UCSD-AML1 (cell line): ENCODE data around the gene CCDC188.

Experiments used
- DNase-seq: peaks from one replicate; lab custom pipeline; 2025; ENCODE audit not compliant: unreplicated experiment; lab: John Stamatoyannopoulos, UW

Gene CCDC188

DNA sequence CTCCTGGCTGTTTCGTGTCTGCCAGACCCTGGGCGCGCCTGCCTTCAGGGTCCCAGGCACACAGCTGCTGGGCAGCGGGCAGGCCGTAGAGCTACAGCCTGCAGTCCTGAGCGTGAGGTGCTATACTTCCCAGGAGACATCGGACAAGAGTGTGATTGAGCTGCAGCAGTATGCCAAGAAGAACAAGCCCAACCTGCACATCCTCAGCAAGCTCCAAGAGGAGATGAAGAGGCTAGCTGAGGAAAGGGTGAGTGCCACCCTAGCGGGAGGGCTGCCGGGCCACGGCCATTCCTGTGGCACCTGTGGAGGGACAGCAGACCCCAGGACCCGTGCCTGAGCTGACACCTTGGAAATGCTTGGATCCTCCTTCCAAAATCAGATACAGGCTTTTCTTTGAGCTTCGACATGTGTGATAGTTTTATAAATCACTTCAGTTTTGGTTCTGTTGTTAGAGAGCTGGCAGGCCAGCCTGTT lies 42.1 kb downstream of the CCDC188 start:
- DNase-seq, result no peak

DNA sequence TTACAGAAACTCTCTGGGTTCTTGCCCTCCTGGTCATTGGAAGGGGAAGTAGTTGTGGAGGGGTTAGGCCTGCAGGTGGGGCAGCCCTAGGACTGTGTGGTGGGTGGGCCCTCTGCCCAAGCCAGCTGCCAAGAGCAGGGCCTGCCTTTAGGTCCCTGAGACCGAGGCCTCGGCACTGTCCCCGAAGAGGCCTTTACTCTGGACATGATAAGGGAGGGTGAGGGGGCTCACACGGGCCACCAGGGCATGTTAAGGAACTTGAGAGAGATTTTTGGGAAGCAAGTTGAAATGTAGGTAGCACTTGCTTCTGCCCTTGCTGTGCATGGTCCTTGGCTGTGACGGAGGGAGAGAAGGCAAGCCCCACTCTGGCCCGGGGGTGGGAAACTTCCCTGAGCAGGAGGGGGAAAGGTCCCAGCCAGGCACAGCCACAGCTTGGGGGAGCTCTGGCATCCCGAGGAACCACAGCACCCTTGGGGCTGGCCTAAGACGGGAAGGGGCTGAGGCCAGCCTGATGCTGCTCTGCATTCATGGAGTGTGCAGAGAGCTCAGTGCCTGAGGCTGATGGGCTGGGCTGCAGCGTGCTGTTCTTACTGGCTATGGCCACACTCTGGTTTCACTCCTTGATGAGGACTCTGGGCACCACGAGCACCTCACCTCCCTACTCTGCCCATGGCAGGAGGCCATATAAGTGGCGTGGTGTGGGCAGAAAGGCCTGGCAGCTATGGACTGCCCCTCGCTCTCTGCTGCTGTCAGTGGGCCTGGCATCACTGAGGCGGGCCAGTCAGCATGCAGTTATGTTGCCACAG lies 42.7 kb downstream of the CCDC188 start:
- DNase-seq, result no peak

DNA sequence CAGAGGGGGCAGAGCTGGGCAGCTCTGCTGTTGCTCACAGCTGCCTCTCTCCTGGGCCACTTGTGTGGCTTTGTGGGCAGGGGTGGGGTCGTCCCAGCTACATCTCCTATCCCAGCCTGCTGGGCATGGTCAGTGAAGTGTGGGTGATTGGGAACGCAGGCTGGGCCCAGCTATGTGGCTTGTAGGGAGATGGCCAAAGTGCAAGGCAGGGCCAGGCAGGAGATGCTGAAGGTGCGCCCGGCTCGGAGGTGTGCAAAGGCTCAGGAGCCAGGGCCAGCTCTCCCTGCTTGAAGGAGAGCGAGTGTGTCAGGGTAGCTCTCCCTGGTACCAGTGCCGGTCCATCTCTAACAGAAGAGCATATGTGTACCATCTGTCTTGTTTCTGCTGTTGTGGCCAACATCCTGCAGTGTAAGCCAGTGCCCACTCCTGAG lies 43.4 kb downstream of the CCDC188 start:
- no peak for DNase-seq

GRCh38 chr22:20106849-20107237 lies 44.0 kb downstream of the CCDC188 start:
- no peak for DNase-seq

GRCh38 chr22:20106205-20106848 lies 44.5 kb downstream of the CCDC188 start:
- no peak for DNase-seq

DNA sequence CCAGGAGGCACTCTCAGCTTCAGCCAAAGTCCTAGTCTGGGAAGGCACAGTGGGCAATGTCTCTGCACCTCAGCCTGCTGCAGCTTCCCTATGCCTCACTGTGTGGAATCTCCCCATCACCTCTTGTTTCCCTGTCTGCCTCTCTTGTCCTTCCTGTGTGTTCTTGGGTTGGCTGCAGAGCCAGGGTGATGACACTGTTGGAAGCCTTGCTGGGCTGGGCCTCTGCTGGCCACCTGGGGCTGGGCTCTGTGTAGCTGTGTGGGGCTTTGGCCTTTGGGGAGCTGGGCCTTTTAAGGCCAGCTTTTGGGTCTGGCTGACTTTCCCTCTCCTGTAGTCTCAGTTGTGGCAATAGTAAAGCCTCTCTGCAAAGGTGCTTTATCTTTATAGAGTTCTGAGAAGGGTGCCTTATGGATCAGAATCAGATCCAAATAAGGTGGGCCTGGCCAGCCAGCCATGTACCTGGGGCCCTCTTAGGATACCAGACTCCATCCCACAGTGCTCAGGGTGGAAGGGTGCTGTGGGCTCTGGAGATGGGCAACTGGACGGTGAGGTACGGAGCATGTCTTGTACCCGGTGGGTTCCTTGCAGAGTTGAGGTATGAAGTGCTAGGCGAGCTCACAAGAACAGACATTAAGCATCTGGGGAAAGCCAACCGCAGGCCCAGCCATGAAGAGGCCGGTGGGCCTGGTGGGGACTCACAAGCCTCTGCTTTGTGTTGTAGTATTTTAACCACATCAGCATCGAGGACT lies 45.2 kb downstream of the CCDC188 start:
- no peak for DNase-seq

GRCh38 chr22:20102203-20102780 lies 48.6 kb downstream of the CCDC188 start:
- no peak for DNase-seq

GRCh38 chr22:20101638-20102037 lies 49.2 kb downstream of the CCDC188 start:
- no peak for DNase-seq

DNA sequence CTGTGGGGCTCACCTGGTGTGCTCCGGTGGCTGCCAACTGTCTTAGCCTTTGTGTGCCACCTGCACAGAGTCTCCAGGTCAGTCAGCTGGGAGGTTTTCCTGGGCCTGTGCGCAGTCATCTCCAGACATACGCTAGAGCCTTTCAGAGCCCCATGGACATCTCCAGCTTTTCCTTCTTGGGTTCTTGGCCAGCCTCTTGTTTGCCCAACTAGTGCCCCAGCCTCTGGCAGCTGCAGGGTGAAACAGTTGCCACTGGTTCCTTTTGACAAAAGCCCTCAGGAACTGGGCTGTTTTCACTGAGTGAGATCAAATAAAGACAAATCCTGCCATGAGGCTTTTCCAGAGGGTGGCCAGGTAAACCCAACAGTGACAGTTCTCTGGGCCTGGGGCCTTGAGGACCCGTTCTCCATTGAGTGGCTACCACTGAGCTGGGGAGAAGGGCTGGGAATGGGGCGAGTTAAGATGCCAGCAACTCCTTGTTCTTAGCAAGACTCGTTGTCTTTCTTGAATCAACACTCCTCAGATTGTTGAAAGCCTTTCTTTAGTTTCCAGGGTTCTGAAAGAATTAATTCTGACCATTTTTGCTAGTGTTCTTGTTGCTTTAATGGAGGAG lies 51.6 kb downstream of the CCDC188 start:
- DNase-seq, result no peak
